ENCODE measurements around the gene ADAM22.

The ADAM22 gene

DNA sequence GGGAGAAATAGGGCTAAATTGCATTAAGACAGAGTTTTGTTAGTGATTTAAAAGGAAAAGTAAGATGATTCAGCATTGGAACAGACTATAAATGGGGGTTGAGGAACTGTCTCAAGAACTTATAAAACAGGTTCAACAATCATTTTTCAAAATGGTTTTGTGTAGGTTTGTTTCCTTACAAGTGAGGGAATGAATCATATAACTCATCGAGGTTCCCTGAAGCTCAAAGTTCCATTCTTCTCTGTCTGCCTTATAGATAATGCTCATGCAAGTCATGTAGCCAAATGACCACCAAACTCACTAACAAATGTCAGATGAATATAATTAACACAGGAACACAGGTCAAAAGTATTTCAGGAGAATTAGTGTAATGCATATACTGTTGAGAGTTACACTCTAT is 27.7 kb downstream of the ADAM22 start:
- DNase-seq: no peak

DNA sequence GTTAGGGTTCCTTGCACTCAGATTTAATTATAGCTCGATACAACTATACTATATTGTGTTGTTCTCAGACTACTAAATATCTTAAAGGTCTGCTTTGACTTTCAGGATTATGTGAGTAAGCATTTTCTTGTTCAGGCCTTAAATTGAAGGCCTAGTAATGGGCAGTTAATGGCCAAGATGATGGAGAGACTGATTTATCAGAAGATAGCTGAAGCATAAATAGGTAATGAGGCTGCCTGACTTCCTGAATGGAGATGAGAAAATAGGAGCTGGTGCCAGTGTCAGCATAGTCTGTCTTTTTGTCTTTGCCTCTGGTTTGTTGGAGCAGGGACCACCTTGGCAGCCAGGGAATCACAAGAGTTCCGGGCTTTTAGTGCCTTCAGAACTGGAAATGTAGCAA is 32.2 kb downstream of the ADAM22 start:
- DNase-seq: no peak

DNA sequence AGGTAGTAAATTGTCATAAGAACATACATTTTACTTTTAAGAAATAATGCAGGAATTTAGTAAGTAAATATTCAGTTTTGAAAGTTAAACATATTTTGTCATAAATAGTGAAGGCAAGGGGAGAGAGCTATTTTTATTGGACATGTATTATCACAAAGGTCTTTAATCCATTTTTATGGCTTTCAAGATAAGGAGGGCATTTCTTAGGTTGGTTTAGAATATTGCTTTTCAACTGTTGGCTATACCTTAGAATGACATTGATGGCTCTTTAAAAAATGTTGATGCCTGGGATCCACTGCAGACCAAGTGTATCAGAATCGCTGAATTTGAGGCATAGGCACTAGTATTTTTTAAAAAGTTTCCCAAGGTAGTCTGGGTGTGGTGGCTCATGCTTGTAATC is 34.0 kb downstream of the ADAM22 start:
- DNase-seq: no peak

DNA sequence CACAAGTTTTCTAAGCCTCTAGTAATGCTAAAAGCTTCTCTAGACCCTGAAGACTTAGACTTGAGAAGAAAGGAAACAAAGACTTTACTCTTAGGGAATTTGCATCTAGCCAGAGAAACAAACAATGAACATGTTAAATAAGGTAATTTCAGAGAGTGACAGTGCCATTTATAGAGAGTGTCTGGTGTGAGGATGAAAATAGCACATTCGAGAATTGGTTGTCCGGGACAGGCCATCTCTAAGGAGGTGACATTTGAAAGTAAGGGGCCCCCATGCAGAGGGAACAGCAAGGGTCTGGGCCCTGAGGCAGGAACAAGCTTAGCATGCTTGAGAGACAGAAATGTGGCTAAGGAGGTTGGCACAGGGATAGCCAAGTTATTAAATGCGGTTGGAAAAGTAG is 48.1 kb downstream of the ADAM22 start:
- DNase-seq: no peak

DNA sequence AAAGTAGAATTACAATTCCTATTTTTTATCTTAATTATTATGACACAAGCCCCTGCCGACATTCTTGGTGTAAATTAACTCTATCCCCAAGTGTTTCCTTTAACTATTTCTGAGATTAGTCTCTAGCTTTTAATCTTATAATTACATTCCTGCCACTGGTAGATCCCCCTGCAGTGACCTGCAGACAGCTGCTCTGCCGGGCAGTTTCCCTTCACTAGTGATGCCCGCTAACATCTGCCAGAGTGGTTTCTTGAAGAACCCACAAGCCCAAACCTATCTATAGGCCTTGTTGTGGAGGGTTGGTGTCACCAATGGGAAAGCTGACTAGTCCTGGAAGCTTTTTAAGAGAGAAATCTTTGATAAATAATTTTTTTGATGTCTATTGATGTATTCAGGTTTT is 50.0 kb downstream of the ADAM22 start:
- no peak for DNase-seq

DNA sequence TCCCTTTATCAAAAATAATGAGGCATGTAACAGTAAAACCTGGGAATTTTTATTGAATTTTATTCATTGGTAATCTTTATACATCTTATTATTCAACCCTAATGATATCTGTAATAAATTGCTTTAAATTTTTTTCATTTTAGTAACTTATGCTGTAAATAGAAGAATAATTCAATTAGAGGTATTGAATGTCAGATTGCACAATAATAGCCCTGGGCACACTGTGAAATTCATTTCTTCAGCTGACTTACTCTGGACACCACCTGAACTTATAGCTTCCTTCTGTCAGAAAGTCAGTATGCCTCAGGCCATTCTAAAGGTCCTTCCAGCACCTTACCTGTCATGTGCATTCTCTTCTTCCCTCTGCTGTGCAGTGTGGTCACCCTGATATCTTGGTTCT is 59.2 kb downstream of the ADAM22 start:
- DNase-seq: no peak

DNA sequence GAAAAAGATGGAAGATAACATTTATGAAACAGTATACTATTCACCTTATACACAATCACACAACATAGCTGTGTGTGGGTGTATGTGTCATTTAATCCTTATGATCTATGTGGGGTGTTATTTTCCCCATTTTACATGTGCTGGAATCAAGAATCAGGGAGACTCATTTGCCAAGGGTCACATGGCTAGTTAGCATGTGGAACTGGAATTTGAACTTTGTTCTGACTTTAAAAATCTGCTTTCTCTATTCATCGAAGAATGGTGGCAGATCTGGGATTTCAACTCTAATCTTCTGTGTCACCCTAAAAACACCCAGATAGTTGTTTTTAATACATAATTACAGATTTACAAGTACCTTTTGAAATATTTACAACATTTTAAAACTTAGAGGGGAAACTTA is 65.2 kb downstream of the ADAM22 start:
- DNase-seq: no peak

DNA sequence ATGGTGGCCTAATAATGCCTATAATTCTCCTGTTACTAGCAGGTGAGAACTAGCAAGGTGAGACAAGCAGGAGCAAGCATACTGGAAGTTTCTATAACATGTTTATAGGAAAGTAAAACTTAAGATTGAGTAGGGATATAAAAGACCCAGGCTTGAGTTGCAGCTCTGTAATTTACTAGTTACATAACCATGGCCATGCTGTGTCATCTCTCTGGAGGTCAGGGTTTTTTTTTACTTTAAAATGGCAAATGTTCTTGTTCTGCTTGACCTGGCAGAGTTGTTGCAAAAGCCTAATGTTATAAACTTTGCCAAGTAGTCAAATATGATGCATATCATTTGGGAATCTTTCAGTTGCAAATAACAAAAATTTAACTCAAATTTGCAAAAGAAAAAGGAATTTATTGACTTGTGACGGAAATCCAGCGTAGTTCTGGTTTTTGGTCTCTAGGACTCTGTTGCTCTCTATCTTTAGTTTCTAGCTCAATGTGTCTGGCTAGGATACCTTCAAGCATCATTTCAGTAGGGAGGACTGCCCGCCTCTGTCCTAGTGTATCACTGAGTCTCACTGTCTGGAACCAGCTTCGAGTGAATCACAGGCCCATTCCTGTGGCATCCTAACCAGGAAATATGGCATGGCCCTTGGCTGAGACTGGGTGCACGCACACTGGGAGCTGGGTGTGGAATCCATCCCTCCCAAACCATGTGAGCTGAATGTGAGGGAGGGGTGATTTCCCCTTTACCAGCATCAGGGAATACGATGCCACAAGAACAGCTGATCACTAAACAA is 67.9 kb downstream of the ADAM22 start:
- no peak for DNase-seq

DNA sequence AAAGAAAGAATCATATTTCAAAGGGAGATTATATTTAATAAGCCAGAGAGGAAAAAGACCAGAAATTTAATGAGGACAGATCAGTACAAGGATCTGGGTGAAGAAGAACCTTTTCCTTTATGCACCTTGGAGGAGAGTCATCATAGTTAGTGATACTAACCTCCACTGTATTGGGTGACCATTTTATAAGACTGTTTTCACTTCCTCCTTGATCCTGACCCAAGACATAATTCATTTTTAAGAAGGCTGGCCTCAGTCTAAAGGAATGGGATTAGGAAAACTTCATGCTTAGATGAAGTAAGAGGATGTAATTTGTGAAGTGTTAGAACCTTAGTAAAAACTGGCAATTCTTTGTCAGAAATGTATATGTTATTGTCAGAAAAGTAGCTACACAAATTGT is 68.6 kb downstream of the ADAM22 start:
- DNase-seq: no peak

DNA sequence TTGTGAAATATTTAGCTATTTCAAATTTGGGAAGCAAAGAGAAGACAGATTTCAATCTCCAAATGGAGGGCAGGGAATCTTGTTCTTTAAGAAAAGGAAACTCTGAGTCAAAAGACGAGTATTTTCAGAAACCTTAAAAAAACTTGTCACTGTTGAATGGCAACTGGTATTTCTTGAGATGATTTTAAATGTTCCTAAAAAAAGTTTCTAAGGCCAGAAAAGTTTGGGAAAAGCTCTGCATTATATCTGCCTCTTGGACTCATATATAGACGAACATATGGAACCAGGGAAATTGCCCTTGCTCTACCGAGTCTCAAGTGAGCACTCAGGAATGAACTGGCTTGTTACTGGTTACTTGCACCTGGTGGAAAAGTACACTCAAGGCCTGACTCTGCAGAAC is 69.5 kb downstream of the ADAM22 start:
- DNase-seq: no peak

DNA sequence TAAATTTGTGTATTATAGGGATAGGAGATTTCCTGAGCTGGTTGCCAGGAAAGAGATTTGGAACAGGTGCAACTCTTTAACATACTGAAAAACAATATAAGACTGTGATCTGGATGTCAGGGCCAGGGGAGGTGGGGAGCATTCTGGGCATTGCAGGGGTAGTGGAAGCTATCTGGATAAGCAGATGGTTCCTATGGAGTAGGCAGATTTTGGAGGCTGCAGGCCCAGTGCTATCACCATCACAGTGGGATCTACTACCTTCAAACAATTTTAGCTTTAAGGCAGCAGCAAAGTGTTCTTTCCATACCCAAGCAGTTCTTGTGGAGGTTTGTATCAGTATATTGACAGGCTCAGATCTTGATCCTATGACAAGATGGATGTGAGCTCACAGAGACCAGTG is 71.1 kb downstream of the ADAM22 start:
- DNase-seq: no peak

DNA sequence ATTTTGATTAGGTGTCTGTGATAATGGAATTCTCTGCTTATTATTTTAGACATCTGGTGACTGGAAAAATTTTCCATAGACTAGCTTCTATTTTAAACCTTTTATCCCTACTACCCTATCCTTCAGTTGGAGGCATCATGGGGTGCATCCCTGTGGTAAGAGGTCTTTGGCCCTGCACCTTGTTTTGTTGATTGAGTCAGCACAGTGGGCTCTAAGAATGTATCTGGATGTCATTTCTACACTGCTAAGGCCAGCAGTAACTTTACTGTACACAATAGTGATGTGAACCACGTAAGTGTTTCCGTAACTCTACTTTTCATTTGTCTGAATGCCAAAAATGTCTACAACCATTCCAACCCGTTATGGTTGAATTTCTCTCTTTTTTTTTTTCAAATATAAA is 75.6 kb downstream of the ADAM22 start:
- no peak for DNase-seq

DNA sequence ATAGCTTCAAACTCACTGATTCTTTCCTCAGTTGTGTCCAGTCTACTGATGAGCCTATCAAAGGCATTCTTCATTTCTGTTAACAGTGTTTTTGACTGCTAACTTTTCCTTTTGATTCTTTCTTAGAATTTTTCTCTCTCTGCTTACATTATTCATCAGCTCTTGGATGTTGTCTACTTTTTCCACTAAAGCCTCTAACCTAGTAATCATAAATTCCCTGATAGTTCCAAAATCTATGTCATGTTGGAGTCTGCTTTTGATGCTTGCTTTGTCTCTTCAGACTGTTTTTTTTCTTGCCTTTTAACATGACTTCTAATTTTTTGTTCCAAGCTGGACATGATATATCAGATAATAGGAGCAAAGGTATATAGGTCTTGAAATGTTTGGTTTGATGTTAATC is 78.0 kb downstream of the ADAM22 start:
- no peak for DNase-seq

DNA sequence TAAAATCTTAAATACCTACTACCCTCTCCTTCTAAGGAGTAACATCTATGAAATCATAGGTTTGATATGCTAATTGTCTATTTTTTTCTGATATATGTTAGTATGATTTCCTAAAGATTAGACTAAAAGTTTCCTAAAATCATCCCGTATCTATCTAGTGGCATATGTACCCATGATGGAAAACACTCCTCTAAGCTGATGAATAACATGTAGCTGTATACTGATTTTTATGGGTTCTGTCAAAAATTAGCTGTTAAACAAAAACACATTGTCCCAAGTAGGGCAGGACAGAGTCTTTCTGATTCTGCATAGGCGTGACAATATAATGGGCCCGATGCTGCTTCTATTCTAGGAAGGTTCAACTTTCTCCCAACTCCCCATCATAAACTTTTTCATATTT is 79.9 kb downstream of the ADAM22 start:
- DNase-seq: no peak

DNA sequence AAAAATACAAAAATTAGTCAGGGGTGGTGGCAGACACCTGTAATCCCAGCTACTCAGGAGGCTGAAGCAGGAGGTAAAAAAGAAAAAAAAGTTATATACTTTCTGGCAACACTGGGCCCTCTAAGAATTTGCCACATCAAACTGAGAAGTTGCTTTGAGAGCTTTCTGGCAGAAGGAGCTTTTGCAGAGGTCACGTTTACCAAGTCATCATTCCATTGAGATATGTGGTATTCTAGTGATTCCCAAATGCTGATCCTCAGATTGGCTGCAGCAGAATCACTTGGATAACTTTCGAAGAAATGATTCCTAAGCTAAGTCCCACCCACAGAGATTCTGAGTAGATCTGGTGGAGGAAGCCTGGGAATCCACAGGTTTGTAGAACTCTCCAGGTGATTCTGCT is 80.5 kb downstream of the ADAM22 start:
- DNase-seq: no peak

DNA sequence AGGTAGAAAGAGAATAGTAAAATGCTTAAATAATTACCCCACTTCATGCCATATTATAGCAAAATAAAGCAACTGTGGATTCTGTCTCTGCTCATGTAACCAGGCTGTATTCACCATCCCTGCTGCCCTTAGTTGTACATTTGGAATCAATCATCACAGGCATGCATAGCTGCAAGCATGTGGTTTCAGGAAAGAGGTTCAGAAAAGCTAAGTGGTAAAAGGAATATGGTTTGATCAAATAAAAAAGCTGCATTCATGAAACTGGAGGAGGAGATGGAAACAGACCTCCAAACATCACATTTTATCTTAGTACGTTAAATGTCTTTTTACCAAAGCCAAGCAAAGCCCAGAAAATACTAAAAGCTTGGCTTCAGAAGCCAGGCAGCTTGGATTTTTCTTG is 81.3 kb downstream of the ADAM22 start:
- peak; percentile 24 for DNase-seq

DNA sequence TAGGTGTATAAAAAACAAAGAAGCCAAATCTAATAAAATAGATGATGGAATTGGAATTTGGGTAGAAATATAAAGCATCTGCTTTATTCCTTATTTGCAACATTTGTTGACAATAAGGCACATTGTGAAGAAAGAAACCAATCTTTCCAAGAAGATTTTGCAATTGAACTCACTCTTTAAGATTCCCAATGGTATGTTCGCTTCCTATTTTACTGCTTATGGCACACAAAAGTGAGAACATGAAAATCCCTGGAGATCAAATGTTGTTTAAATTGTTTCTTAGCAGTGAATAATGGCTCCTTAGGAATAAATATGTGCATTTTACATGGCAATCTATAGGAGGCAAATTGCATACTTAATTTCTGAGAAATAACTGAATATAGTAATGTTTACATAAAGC is 84.5 kb downstream of the ADAM22 start:
- DNase-seq: no peak

DNA sequence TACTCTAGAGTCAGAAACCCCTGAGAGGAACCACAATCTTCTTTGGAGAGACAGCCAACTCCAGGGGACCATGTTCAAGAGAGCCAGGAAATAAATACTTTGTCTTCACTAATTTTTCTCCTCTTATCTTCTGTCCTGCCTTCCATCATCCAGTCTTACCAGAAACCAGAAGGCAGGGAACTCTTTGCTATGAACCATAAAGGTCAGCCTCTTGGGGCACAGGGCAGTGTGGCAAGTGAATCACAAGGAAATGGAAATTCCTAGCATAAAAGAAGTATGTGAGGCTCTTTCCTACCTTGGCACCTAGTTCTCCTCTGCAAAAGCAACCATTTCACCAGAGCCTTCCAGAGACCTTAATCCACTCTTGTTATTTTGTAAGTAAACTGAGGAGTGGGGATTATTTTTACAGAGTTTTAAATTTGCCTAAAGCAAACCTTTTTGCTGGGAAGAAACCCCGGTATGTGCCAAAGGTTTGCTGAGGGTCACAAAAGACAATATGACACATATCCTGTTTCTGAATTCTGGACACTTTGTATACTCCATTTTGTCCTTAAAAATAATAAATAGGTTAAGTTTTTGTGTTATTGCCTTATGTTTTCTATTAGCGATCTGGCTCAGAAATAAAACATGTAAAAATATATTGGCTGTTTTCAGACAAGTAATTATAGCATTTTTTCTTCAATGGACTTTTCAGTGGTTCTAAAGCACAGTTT is 87.1 kb downstream of the ADAM22 start:
- DNase-seq: no peak

DNA sequence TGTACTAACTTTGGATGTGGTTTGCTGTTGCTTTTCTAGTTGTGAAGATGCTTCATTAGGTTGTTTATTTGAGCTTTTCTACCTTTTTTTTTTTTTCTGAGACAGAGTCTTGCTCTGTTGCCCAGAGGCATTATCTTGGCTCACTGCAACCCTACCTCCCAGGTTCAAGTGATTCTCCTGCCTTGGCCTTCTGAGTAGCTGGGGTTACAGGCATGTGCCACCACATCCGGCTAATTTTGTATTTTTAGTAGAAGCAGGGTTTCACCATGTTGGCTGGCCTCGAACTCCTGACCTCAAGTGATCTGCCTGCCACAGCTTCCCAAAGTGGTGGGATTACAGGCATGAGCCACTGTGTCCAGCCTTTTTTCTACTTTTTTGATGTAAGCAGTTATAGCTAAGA is 93.7 kb downstream of the ADAM22 start:
- no peak for DNase-seq

DNA sequence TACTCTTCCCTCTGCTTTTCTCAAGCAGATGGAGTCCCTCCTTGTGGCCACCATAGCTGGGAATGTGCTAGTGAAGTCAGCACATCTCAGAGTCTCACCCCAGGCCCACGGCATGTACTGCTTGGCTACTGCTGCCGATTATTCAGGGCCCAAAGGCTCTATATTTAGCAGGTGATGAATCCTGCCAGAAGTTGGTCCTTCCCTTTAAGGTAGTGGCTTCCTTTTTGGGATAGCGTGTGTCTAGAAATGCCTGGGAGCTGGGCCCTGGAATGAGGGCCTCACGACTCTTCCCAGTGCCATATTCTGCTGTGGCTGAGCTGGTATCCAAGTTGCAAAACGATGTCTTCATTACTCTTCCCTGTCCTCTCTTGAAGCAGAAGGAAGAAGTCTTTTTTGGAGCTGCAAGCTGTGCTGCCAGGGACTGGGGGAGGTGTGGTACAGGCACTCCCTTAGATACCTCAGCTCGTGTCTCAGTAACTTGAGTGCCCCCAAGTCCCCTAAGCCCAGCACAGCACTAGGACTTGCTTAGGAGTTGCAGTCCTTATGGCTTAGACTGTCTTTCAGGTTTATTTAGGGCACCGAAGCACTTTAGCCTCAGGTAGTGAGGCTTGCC is 100.1 kb downstream of the ADAM22 start:
- no peak for DNase-seq

DNA sequence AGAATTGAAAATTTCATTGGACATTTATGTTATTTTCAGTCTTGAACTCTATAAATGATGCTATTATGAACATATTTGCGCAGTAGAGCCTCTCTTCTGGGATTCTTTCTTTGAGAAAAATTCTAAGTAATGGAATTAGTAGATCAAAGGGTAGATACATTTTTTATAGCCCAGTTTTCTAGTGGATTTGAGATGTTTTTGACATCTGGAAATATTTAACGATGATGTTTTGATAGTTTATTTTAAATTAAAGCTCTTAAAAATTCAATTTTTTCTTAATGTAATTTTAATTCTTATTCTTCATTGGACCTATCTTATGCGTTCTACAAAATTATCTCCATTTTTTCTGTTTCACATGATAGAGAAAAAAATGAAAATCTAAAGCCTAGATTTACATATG is 103.0 kb downstream of the ADAM22 start:
- no peak for DNase-seq

DNA sequence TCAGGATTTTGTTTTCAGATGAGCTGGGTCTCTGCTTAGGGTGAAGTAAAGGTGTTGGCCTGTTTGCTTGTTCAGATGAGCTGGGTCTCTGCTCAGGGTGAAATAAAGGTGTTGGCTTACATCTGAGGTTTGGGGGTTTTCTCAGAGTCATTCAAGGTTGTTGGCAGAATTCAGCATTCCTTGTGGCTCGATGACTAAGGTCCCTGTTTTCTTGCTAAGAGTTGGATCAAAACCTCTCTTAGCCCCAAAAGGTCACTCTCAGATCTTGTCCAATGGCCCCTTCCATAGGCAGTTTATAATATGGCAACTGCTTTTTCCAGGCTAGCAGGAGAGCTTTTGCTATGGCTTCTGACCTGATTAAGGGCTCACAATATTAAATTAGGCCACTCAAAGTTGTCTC is 106.6 kb downstream of the ADAM22 start:
- DNase-seq: no peak

DNA sequence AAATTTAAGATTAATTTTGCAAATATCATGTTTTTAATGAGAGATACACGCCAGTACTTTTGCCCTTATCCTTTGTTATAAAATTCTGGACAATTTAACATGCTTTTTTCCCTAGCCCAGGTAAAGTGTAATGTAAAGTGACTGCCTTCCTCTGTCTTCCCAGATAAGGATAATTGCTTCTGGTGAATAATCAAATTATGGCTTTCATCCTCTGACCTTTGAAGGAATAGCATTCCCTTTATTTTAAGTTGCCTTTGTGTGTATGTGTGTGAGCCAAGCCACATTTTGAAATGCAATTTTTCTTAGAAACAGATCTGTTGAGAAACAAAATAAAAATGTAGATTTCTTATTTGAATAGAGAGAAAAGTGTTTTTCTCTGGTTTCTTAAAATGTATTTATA is 107.5 kb downstream of the ADAM22 start:
- DNase-seq: no peak

DNA sequence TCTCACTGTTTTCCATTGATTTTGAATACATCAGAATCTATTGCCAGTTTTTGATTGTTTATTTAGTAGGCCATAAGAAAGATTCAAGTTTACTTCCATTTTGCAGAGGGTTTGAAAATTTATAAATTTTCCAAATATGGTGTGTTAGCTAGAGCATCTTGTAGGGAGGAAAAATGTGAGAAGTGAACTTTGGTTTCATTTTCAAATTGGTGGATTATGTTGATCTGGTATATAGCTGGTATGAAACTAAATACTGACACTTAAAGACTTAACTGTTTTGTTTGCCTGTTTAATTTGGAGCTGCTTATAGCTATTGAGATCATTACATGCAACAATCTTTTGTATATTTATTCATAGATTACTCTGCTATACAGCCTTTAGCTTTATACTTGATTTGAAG is 108.1 kb downstream of the ADAM22 start:
- no peak for DNase-seq

Data from eye (tissue), 1 donor.